HG03439 (cell line): ENCODE data around the gene SHD.
"Not testable (repeated sequence)": the region's sequence is repeated elsewhere in the genome, so short reads cannot be mapped to it uniquely, and the experiment has no call there.

ENCODE experiments used
- ATAC-seq: cut with Tn5 transposase; IDR thresholded peaks from one replicate; pipeline ENCODE4 v1.9.1; 2021; ENCODE audit warnings: mild to moderate bottlenecking, moderate library complexity; ENCODE audit not compliant: unreplicated experiment

Gene SHD

GRCh38 chr19:4278419-4279266, at the start of gene SHD:
SHD (plus strand) TSS chr19:4279266; CDS start chr19:4280064, 798 bp downstream.
- ATAC-seq: no peak

- ATAC-seq: not testable (repeated sequence)
Observed at GRCh38 chr19:4230237-4230636, 48.8 kb upstream of the SHD start.

- ATAC-seq: not testable (repeated sequence)
Observed at GRCh38 chr19:4231521-4231920, 47.5 kb upstream of the SHD start.

GRCh38 chr19:4232139-4232538, 46.9 kb upstream of the SHD start:
- not testable (repeated sequence) for ATAC-seq

- no peak for ATAC-seq
Observed at GRCh38 chr19:4232614-4233281, 46.3 kb upstream of the SHD start.

- ATAC-seq: no peak
Observed at GRCh38 chr19:4233282-4233853, 45.7 kb upstream of the SHD start.

GRCh38 chr19:4234142-4234861, 44.8 kb upstream of the SHD start:
- no peak for ATAC-seq

GRCh38 chr19:4234862-4235201, 44.2 kb upstream of the SHD start:
- ATAC-seq: no peak

GRCh38 chr19:4237510-4237909, 41.6 kb upstream of the SHD start:
- ATAC-seq: not testable (repeated sequence)

GRCh38 chr19:4238831-4239230, 40.2 kb upstream of the SHD start:
- no peak for ATAC-seq

- no peak for ATAC-seq
Observed at GRCh38 chr19:4241824-4242430, 37.1 kb upstream of the SHD start.

GRCh38 chr19:4245938-4246337, 33.1 kb upstream of the SHD start:
- not testable (repeated sequence) for ATAC-seq

- ATAC-seq: peak; percentile 86
Observed at GRCh38 chr19:4246767-4247593, 32.1 kb upstream of the SHD start, which contains the start of gene YJU2. YJU2 (plus strand) TSS chr19:4247080; CDS start chr19:4247147, 67 bp downstream.

GRCh38 chr19:4256563-4256962, 22.5 kb upstream of the SHD start:
- no peak for ATAC-seq

GRCh38 chr19:4257025-4257424, 22.0 kb upstream of the SHD start:
- no peak for ATAC-seq

- no peak for ATAC-seq
Observed at GRCh38 chr19:4258181-4258580, 20.9 kb upstream of the SHD start.

GRCh38 chr19:4260613-4261191, 18.4 kb upstream of the SHD start:
- ATAC-seq: no peak

- no peak for ATAC-seq
Observed at GRCh38 chr19:4264812-4265211, 14.3 kb upstream of the SHD start.

- ATAC-seq: no peak
Observed at GRCh38 chr19:4266253-4267000, 12.6 kb upstream of the SHD start.
